Muscle layer of colon (tissue), 2 donors: ENCODE data around the gene ARL16.

Experiments used
- H3K27ac ChIP-seq: one replicate; pipeline ENCODE4 v1.7.0; 2013; ENCODE audit warnings: low read depth, mild to moderate bottlenecking, low read length, moderate library complexity
- H3K27me3 ChIP-seq, 2 donors: one replicate each; pipeline ENCODE4 v1.7.0; 2013; ENCODE audit warnings: low read length in 2 of 2, mild to moderate bottlenecking in 2 of 2; ENCODE audit not compliant: insufficient read depth in 2 of 2, control insufficient read depth in 1 of 2
- H3K36me3 ChIP-seq: one replicate; pipeline ENCODE4 v1.7.0; 2013; ENCODE audit warnings: mild to moderate bottlenecking, low read length; ENCODE audit not compliant: insufficient read depth
- H3K4me1 ChIP-seq: one replicate; pipeline ENCODE4 v1.7.0; 2013; ENCODE audit warnings: mild to moderate bottlenecking, low read length; ENCODE audit not compliant: insufficient read depth
- H3K4me3 ChIP-seq, 2 donors: one replicate each; pipeline ENCODE4 v1.7.0; 2013; ENCODE audit warnings: low read length in 2 of 2, low read depth in 1 of 2, mild to moderate bottlenecking in 1 of 2, moderate library complexity in 1 of 2
- H3K9ac ChIP-seq: one replicate; pipeline ENCODE4 v1.7.0; 2013; ENCODE audit warnings: low read length
- H3K9me3 ChIP-seq: one replicate; pipeline ENCODE4 v1.7.0; 2013; ENCODE audit warnings: mild to moderate bottlenecking, low read length
- donor health status: abdominal sarcoma.
- donor health status: Adenocarcinoma of cecum.

ARL16 gene

GRCh38 chr17:81673561-81674258, 9.9 kb downstream of the ARL16 start:
- H3K36me3 ChIP-seq: peaks cover 32% of the 10 kb centered on the region
- no peaks in the 10 kb centered on the region for H3K27me3 ChIP-seq
- H3K9me3 ChIP-seq: no peaks in the 10 kb centered on the region
- H3K27ac ChIP-seq: no peak overlapping the region
- no peak overlapping the region for H3K4me3 ChIP-seq
- no peak overlapping the region for H3K9ac ChIP-seq
- no peaks in the 10 kb centered on the region for H3K4me1 ChIP-seq

- H3K9me3 ChIP-seq: no peaks in the 10 kb centered on the region
- H3K9ac ChIP-seq: no peak overlapping the region
- H3K4me1 ChIP-seq: peaks cover 4% of the 10 kb centered on the region
- no peak overlapping the region for H3K27ac ChIP-seq
- no peak overlapping the region for H3K4me3 ChIP-seq
- H3K27me3 ChIP-seq: no peaks in the 10 kb centered on the region
- peaks cover 32% of the 10 kb centered on the region for H3K36me3 ChIP-seq
These were observed 10.6 kb downstream of the ARL16 start for GRCh38 chr17:81672954-81673353.

- H3K36me3 ChIP-seq: peaks cover 32% of the 10 kb centered on the region
- no peak overlapping the region for H3K4me3 ChIP-seq
- H3K27ac ChIP-seq: no peak overlapping the region
- H3K9ac ChIP-seq: no peak overlapping the region
- H3K4me1 ChIP-seq: peaks cover 9% of the 10 kb centered on the region
- no peaks in the 10 kb centered on the region for H3K9me3 ChIP-seq
- no peaks in the 10 kb centered on the region for H3K27me3 ChIP-seq
These were observed 11.1 kb downstream of the ARL16 start for GRCh38 chr17:81672504-81672903.

- no peaks in the 10 kb centered on the region for H3K9me3 ChIP-seq
- peaks cover 27% of the 10 kb centered on the region for H3K36me3 ChIP-seq
- no peak overlapping the region for H3K9ac ChIP-seq
- no peak overlapping the region for H3K4me3 ChIP-seq
- no peaks in the 10 kb centered on the region for H3K27me3 ChIP-seq
- H3K4me1 ChIP-seq: peaks cover 22% of the 10 kb centered on the region
- no peak overlapping the region for H3K27ac ChIP-seq
These were observed 15.8 kb downstream of the ARL16 start for GRCh38 chr17:81667754-81668153.

GRCh38 chr17:81666342-81667191, 17.0 kb downstream of the ARL16 start, which contains the start of the genes CCDC137 and OXLD1:
CCDC137 (plus strand) TSS chr17:81666737; CDS start chr17:81666767, 30 bp downstream.
OXLD1 (minus strand) TSS chr17:81666605; CDS start chr17:81666577, 28 bp downstream.
- H3K36me3 ChIP-seq: peaks cover 16% of the 10 kb centered on the region

GRCh38 chr17:81666092-81666341, 17.6 kb downstream of the ARL16 start:
- H3K4me1 ChIP-seq: peaks cover 22% of the 10 kb centered on the region
- no peaks in the 10 kb centered on the region for H3K9me3 ChIP-seq
- peak overlapping the region; percentile 95 for H3K9ac ChIP-seq
- H3K4me3 ChIP-seq: peak overlapping the region; percentile 79 to 92
- no peaks in the 10 kb centered on the region for H3K27me3 ChIP-seq
- peak overlapping the region; percentile 85 for H3K27ac ChIP-seq
- H3K36me3 ChIP-seq: peaks cover 11% of the 10 kb centered on the region

More at GRCh38 chr17:81666342-81667191, 17.0 kb downstream of the ARL16 start, which contains the start of the genes CCDC137 and OXLD1:
- Histone ChIP-seq H3K9ac (peak within 1 kb of the TSS; percentile 95), H3K9me3 (no peaks in the 10 kb centered on the region), H3K4me3 (peak within 1 kb of the TSS; percentile 79 to 92), H3K4me1 (peaks cover 22% of the 10 kb centered on the region), H3K27me3 (no peaks in the 10 kb centered on the region), H3K27ac (peak within 1 kb of the TSS; percentile 85)

GRCh38 chr17:81665205-81666091, 18.1 kb downstream of the ARL16 start:
- peak overlapping the region; percentile 79 to 92 for H3K4me3 ChIP-seq
- peaks cover 22% of the 10 kb centered on the region for H3K4me1 ChIP-seq
- H3K27ac ChIP-seq: peak overlapping the region; percentile 85

GRCh38 chr17:81664051-81664470, 19.5 kb downstream of the ARL16 start:
- H3K4me1 ChIP-seq: peaks cover 22% of the 10 kb centered on the region
- no peak overlapping the region for H3K9ac ChIP-seq
- H3K4me3 ChIP-seq: no peak overlapping the region

More at GRCh38 chr17:81665205-81666091, 18.1 kb downstream of the ARL16 start:
- peak overlapping the region; percentile 95 for H3K9ac ChIP-seq
- peaks cover 8% of the 10 kb centered on the region for H3K36me3 ChIP-seq
- H3K27me3 ChIP-seq: no peaks in the 10 kb centered on the region
- no peaks in the 10 kb centered on the region for H3K9me3 ChIP-seq

GRCh38 chr17:81662002-81662401, 21.6 kb downstream of the ARL16 start:
- Histone ChIP-seq H3K9me3 (no peaks in the 10 kb centered on the region), H3K27me3 (no peaks in the 10 kb centered on the region), H3K36me3 (no peaks in the 10 kb centered on the region), H3K9ac (no peak overlapping the region), H3K4me3 (no peak overlapping the region), H3K4me1 (peaks cover 8% of the 10 kb centered on the region), H3K27ac (no peak overlapping the region)

More at GRCh38 chr17:81664051-81664470, 19.5 kb downstream of the ARL16 start:
- H3K27ac ChIP-seq: no peak overlapping the region
- no peaks in the 10 kb centered on the region for H3K27me3 ChIP-seq
- no peaks in the 10 kb centered on the region for H3K36me3 ChIP-seq
- H3K9me3 ChIP-seq: no peaks in the 10 kb centered on the region

- H3K9me3 ChIP-seq: no peaks in the 10 kb centered on the region
These were observed 23.2 kb downstream of the ARL16 start for GRCh38 chr17:81660441-81660840.

GRCh38 chr17:81659038-81659437, 24.6 kb downstream of the ARL16 start:
- H3K9ac ChIP-seq: no peak overlapping the region
- no peaks in the 10 kb centered on the region for H3K4me1 ChIP-seq
- no peak overlapping the region for H3K4me3 ChIP-seq
- H3K36me3 ChIP-seq: no peaks in the 10 kb centered on the region
- no peak overlapping the region for H3K27ac ChIP-seq
- peaks cover 0 to 6% of the 10 kb centered on the region in 2 donors for H3K27me3 ChIP-seq
- no peaks in the 10 kb centered on the region for H3K9me3 ChIP-seq

More at GRCh38 chr17:81660441-81660840, 23.2 kb downstream of the ARL16 start:
- H3K9ac ChIP-seq: no peak overlapping the region
- peaks cover 2% of the 10 kb centered on the region for H3K4me1 ChIP-seq
- H3K27ac ChIP-seq: no peak overlapping the region
- no peak overlapping the region for H3K4me3 ChIP-seq
- no peaks in the 10 kb centered on the region for H3K36me3 ChIP-seq
- peaks cover 0 to 2% of the 10 kb centered on the region in 2 donors for H3K27me3 ChIP-seq
